Mesothelial cell of epicardium (in vitro differentiated cells): ENCODE measurements around the gene NANOS3. TPM values are rescaled to one million over a fixed set of nuclear protein-coding genes. Genes with fewer than 3 reads are reported as not detected.

Experiments
- DNase-seq, 2 experiments: peaks; one replicate each; pipeline ENCODE4 v3.0.0; 2021; ENCODE audit warnings: low spot score in 2 of 2; ENCODE audit not compliant: unreplicated experiment in 2 of 2
- H3K27ac Mint-ChIP-seq: 2 replicates; pipeline ENCODE4 v1.8.0; 2021; ENCODE audit warnings: mixed read lengths
- H3K27me3 Mint-ChIP-seq: 2 replicates; pipeline ENCODE4 v1.8.0; 2021; ENCODE audit warnings: low read depth, mixed read lengths
- H3K36me3 Mint-ChIP-seq: 2 replicates; pipeline ENCODE4 v1.8.0; 2021; ENCODE audit warnings: mixed read lengths
- H3K4me1 Mint-ChIP-seq: 2 replicates; pipeline ENCODE4 v1.8.0; 2021; ENCODE audit warnings: mixed read lengths
- H3K4me3 Mint-ChIP-seq: 2 replicates; pipeline ENCODE4 v1.8.0; 2021; ENCODE audit warnings: mild to moderate bottlenecking, moderate library complexity, mixed read lengths
- H3K9me3 Mint-ChIP-seq: 2 replicates; pipeline ENCODE4 v1.8.0; 2021; ENCODE audit warnings: mixed read lengths
- total RNA-seq: library from RNA; stranded (reverse); gene quantifications from 3 replicates; pipeline ENCODE4 v1.2.1, GENCODE V29; 2021
- TF ChIP-seq, protein P1 (sequence below): fragments of 200-600 bp; sonication (generic); IDR thresholded peaks from one replicate; pipeline ENCODE4 v1.5.0; 2021; ENCODE audit warnings: antibody characterized with exemption; ENCODE audit not compliant: unreplicated experiment

Gene NANOS3
- total RNA-seq: 4.9 to 8.6 TPM (median 8.2 TPM) in 3 replicates

DNA sequence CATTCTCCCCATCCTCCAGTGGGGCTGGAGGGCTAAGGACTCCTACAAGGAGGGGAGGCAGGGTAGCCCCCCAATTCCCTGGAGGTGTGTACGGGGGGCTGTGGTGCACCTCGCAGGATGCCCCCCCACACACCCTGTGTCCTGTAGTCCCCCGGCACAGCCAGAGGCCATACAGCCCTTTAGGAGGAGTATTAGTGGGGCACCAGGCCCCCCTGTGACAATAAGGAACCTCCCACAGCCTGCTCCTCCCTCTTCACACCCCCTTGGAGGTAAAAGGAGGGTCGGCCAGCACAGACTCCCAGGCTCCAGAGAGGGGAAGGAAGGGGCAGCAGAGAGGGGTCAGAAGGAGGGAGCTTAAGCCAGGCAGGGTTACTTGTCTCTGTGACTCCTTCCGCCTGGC, at the start of gene NANOS3:
Gene NANOS3, plus strand, starts transcription at position 301 of the 400 bp plus-strand sequence. CDS start 115 bp downstream, outside the sequence.
- Mint-ChIP-seq H3K9me3 (no peaks in the 10 kb centered on the region), H3K27me3 (no peaks in the 10 kb centered on the region), H3K36me3 (peaks cover 3% of the 10 kb centered on the region), H3K4me3 (no peak within 1 kb of the TSS), H3K27ac (no peak within 1 kb of the TSS), H3K4me1 (peaks cover 27% of the 10 kb centered on the region)
- TF ChIP-seq, protein P1, sequence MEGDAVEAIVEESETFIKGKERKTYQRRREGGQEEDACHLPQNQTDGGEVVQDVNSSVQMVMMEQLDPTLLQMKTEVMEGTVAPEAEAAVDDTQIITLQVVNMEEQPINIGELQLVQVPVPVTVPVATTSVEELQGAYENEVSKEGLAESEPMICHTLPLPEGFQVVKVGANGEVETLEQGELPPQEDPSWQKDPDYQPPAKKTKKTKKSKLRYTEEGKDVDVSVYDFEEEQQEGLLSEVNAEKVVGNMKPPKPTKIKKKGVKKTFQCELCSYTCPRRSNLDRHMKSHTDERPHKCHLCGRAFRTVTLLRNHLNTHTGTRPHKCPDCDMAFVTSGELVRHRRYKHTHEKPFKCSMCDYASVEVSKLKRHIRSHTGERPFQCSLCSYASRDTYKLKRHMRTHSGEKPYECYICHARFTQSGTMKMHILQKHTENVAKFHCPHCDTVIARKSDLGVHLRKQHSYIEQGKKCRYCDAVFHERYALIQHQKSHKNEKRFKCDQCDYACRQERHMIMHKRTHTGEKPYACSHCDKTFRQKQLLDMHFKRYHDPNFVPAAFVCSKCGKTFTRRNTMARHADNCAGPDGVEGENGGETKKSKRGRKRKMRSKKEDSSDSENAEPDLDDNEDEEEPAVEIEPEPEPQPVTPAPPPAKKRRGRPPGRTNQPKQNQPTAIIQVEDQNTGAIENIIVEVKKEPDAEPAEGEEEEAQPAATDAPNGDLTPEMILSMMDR: no peak
- DNase-seq: no peak

DNA sequence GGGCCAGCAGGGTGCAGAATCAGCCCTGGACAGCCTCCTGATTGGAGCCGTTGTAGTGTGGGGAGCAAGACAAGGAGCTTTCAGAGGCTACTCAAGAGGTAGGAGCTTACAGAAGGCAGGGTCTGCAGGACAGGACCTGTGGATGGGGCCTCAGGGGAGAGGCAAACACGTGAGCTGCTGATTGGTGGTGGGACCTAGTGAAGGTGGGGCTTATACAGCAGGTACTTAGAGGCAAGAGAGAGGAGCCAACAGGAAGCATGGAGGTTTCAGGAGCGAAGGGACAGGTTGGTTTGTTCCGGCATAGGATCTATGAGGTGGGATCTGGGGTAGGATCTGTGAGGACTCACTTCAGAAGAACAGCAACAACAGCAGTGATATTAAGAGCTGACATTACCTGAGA, 49.3 kb upstream of the NANOS3 start:
- TF ChIP-seq, protein P1: no peak
- Mint-ChIP-seq H3K36me3 (peaks cover 35% of the 10 kb centered on the region), H3K27ac (peak overlapping the region; percentile 35), H3K4me3 (no peak overlapping the region), H3K27me3 (no peaks in the 10 kb centered on the region), H3K4me1 (no peaks in the 10 kb centered on the region), H3K9me3 (no peaks in the 10 kb centered on the region)
- DNase-seq: no peak

GRCh38 chr19:13830114-13830740, 46.7 kb upstream of the NANOS3 start:
- no peaks in the 10 kb centered on the region for H3K27me3 Mint-ChIP-seq
- no peak overlapping the region for H3K27ac Mint-ChIP-seq
- no peaks in the 10 kb centered on the region for H3K9me3 Mint-ChIP-seq
- no peak overlapping the region for H3K4me3 Mint-ChIP-seq
- TF ChIP-seq, protein P1: no peak
- H3K36me3 Mint-ChIP-seq: peaks cover 26% of the 10 kb centered on the region
- no peak for DNase-seq
- H3K4me1 Mint-ChIP-seq: peaks cover 14% of the 10 kb centered on the region

GRCh38 chr19:13830741-13831536, 46.0 kb upstream of the NANOS3 start:
- no peak for DNase-seq
- Mint-ChIP-seq H3K27ac (no peak overlapping the region), H3K9me3 (no peaks in the 10 kb centered on the region), H3K36me3 (peaks cover 23% of the 10 kb centered on the region), H3K4me1 (peaks cover 14% of the 10 kb centered on the region), H3K27me3 (no peaks in the 10 kb centered on the region), H3K4me3 (no peak overlapping the region)
- TF ChIP-seq, protein P1: no peak

- DNase-seq: no peak
- Mint-ChIP-seq H3K4me3 (no peak overlapping the region), H3K27me3 (no peaks in the 10 kb centered on the region), H3K9me3 (no peaks in the 10 kb centered on the region), H3K27ac (peak overlapping the region; percentile 22), H3K4me1 (peaks cover 14% of the 10 kb centered on the region), H3K36me3 (peaks cover 18% of the 10 kb centered on the region)
- TF ChIP-seq, protein P1: no peak
Observed at GRCh38 chr19:13831537-13832467, 45.1 kb upstream of the NANOS3 start.
